HG02610 (cell line): ENCODE data around the gene MACROH2A1.

Experiments
- ATAC-seq: cut with Tn5 transposase; IDR thresholded peaks from one replicate; pipeline ENCODE4 v1.9.1; 2021; ENCODE audit warnings: mild to moderate bottlenecking, moderate library complexity; ENCODE audit not compliant: unreplicated experiment

MACROH2A1 gene

DNA sequence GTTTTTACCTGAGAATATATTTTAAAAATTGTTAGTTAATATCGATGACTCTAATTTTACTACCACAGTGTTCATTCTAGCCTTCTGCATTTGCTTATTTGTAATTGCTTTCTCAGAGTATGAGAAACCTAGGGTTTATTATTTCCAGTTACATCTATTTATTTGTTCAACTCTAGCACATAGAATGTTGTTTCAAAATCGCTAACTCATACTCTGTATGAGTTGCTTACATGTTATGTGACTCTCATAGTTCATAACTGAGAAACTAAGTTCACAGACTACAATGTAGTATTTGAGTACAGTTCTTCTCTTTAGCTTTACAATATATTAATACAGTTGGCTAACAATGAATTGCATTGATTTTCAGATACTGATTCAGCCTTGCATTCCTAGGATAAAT is 103.2 kb downstream of the MACROH2A1 start:
- ATAC-seq: no peak

DNA sequence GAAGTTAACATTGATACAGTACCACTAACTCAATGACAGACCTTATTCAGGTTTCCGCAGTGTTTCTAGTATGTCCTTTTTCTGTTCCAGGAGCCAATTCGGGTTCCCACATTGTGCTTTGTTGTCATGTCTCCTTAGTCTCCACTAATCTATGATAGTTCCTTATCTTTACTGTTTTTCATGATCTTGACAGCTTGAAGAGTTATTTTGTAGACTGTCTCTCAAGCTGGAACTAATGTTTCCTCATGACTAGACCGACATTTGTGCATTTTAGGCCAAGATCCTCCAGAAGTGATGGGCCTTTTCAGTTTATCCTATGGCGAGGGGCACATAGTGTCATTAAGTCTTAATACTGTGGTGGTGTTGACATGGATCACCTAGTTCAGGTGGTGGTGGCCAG is 104.2 kb downstream of the MACROH2A1 start:
- ATAC-seq: no peak

DNA sequence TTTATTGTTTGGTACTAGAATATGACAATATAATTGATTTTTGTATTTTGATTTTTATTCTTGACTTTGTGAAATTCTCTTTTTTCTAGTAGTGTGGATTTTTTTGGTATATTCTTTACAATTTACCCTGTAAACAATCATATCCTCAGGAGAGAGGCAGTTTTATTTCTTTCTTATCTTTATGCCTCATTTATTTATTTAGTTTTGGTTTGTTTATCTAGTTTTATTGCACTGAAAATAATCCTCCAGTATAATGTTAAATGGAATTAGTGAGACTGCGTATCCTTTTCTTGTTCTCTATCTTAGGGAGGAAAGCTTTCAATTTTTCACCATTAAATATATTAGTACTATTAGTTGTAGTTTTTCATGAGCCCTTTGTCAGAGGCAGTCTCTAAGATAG is 109.4 kb downstream of the MACROH2A1 start:
- no peak for ATAC-seq

DNA sequence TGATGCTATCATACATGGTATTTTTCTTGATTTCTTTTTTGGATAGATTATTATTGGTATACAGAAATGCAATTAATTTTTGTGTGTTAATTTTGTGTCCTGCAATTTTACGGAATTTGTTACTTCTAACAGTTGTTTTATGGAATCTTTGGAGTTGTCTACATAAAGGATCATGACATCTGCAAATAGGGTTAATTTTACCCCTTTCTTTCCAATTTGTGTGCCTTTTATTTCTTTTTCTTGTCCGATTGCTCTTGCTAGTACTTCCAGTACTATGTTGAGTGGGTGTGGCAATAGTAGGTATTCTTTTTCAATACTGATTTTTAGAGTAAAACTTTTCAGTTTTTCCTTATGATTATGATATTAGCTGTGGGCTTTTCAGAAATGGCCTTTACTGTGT is 111.5 kb downstream of the MACROH2A1 start:
- no peak for ATAC-seq
